OCI-LY7 (cell line): ENCODE data around the gene IDUA. TPM values are rescaled to one million over a fixed set of nuclear protein-coding genes. Genes with fewer than 3 reads are reported as not detected.

Experiments
- BruUV-seq: library from RNA; stranded (reverse); fragments of 400-500 nt; replicated peaks from 2 replicates; lab custom pipeline; 2021; lab: Mats Ljungman, UMichigan
- CTCF ChIA-PET: fragments of 300-600 bp; sonication (Branson Sonifier 250); formaldehyde crosslinking; loops from one replicate; lab custom pipeline; 2022; ENCODE audit warnings: antibody characterized with exemption; ENCODE audit not compliant: unreplicated experiment; lab: Charles Lee
- POLR2A ChIA-PET: fragments of 300-600 bp; sonication (Branson Sonifier 250); formaldehyde crosslinking; loops from one replicate; lab custom pipeline; 2022; ENCODE audit warnings: antibody characterized with exemption; lab: Charles Lee
- DNase-seq: peaks from one replicate; pipeline ENCODE4 v3.0.0-alpha.2; 2015; ENCODE audit warnings: low spot score
- H2AFZ ChIP-seq: fragments of 200-600 bp; sonication (generic), shearing (Covaris generic); 2 replicates; pipeline ENCODE4 v1.6.1; 2014; ENCODE audit warnings: mild to moderate bottlenecking, antibody characterized with exemption, low read length, moderate library complexity
- H3K27ac ChIP-seq: fragments of 200-600 bp; sonication (generic); 2 replicates; pipeline ENCODE4 v1.5.1; 2014; ENCODE audit warnings: mixed run types, low read depth, mild to moderate bottlenecking, moderate library complexity, low read length, inconsistent platforms; ENCODE audit not compliant: poor library complexity, severe bottlenecking
- H3K36me3 ChIP-seq: fragments of 200-600 bp; sonication (generic); 2 replicates; pipeline ENCODE4 v1.6.1; 2014; ENCODE audit warnings: mild to moderate bottlenecking, antibody characterized with exemption, low read length, moderate library complexity, mixed read lengths; ENCODE audit not compliant: insufficient read depth
- H3K4me1 ChIP-seq: fragments of 200-600 bp; sonication (generic); 2 replicates; pipeline ENCODE4 v1.5.1; 2014; ENCODE audit warnings: mild to moderate bottlenecking, low read length; ENCODE audit not compliant: insufficient read depth, poor library complexity, severe bottlenecking
- H3K4me2 ChIP-seq: fragments of 200-600 bp; sonication (generic); 2 replicates; pipeline ENCODE4 v1.6.1; 2014; ENCODE audit warnings: mild to moderate bottlenecking, low read length
- H3K4me3 ChIP-seq: fragments of 200-600 bp; sonication (generic); 2 replicates; pipeline ENCODE4 v1.5.1; 2014; ENCODE audit warnings: mild to moderate bottlenecking, low read depth, low read length; ENCODE audit not compliant: poor library complexity, severe bottlenecking
- H3K79me2 ChIP-seq: fragments of 200-600 bp; sonication (generic); 2 replicates; pipeline ENCODE4 v1.6.1; 2016; ENCODE audit warnings: low read depth, mild to moderate bottlenecking, low read length, moderate library complexity, mixed read lengths; ENCODE audit not compliant: insufficient read depth
- H3K9me2 ChIP-seq: fragments of 200-600 bp; sonication (generic); 2 replicates; pipeline ENCODE4 v1.6.1; 2016; ENCODE audit warnings: mild to moderate bottlenecking, low read length, mixed read lengths; ENCODE audit not compliant: insufficient read depth
- H3K9me3 ChIP-seq: fragments of 200-600 bp; sonication (generic); 2 replicates; pipeline ENCODE4 v1.6.1; 2014; ENCODE audit warnings: mild to moderate bottlenecking, mixed run types, low read length, mixed read lengths
- H4K20me1 ChIP-seq: fragments of 200-600 bp; sonication (generic); 2 replicates; pipeline ENCODE4 v1.6.1; 2014; ENCODE audit warnings: mild to moderate bottlenecking, antibody characterized with exemption, low read length, moderate library complexity, mixed read lengths; ENCODE audit not compliant: insufficient read depth
- CTCF ChIP-seq: fragments of 200-600 bp; sonication (generic); conservative IDR thresholded peaks from 2 replicates; pipeline ENCODE4 v1.5.1; 2014; ENCODE audit warnings: mild to moderate bottlenecking, antibody characterized with exemption, low read length, moderate library complexity, mixed read lengths
- EZH2phosphoT487 ChIP-seq: fragments of 200-600 bp; sonication (generic); IDR thresholded peaks from 2 replicates; pipeline ENCODE4 v1.6.1; 2018; ENCODE audit warnings: low read depth, borderline replicate concordance, mild to moderate bottlenecking, mixed run types, antibody characterized with exemption, low read length, moderate library complexity, mixed read lengths
- intact Hi-C: fragments of 100-400 bp; cut with micrococcal nuclease; formaldehyde crosslinking; loops from one replicate; pipeline ENCODE4 v1.10.0; 2022; ENCODE audit not compliant: unreplicated experiment
- total RNA-seq, 2 experiments: library from RNA; depleted of rRNA in 1 of 2; stranded (reverse); fragments of >200 nt in 1 of 2; shearing (Covaris generic) in 1 of 2; gene quantifications; 2 replicates each; pipeline ENCODE4 v1.2.3, GENCODE V29; 2014 to 2022

Gene IDUA
- total RNA-seq, 2 experiments from 2014 or later = 12.3 to 15.7 TPM

GRCh38 chr4:1033840-1034551 is 47.2 kb downstream of the IDUA start:
- DNase-seq = no peak
- Histone ChIP-seq H3K4me3 (no peak overlapping the region), H3K9me3 (no peaks in the 10 kb centered on the region), H3K36me3 (no peaks in the 10 kb centered on the region), H3K9me2 (no peaks in the 10 kb centered on the region), H4K20me1 (no peaks in the 10 kb centered on the region), H3K79me2 (no peaks in the 10 kb centered on the region), H3K4me2 (no peak overlapping the region), H2AFZ (no peak overlapping the region), H3K4me1 (no peaks in the 10 kb centered on the region), H3K27ac (no peak overlapping the region)
- CTCF ChIA-PET = no interaction called here
- TF ChIP-seq EZH2phosphoT487 (no peak), CTCF (no peak)
- BruUV-seq = no TSS peak
- intact Hi-C loops = no loop called here
- POLR2A ChIA-PET = interaction anchor here (0.7 kb wide), 1 partner anchor 124 kb away, joined by 3 read pairs; no protein-coding TSS in a partner anchor

- no peak overlapping the region for H3K4me3 ChIP-seq
- no peaks in the 10 kb centered on the region for H3K36me3 ChIP-seq
- H3K9me2 ChIP-seq = no peaks in the 10 kb centered on the region
- H3K79me2 ChIP-seq = no peaks in the 10 kb centered on the region
- TF ChIP-seq CTCF = no peak
- no peak overlapping the region for H3K4me2 ChIP-seq
- H2AFZ ChIP-seq = no peak overlapping the region
- no peak for DNase-seq
- H3K27ac ChIP-seq = no peak overlapping the region
- H3K4me1 ChIP-seq = no peaks in the 10 kb centered on the region
- H4K20me1 ChIP-seq = no peaks in the 10 kb centered on the region
- ChIA-PET POLR2A (no interaction called here), CTCF (no interaction called here)
- intact Hi-C loops = no loop called here
- no TSS peak for BruUV-seq
- H3K9me3 ChIP-seq = no peaks in the 10 kb centered on the region
Measured at GRCh38 chr4:1035510-1035909, 48.7 kb downstream of the IDUA start.

- no peak for TF ChIP-seq CTCF
- no peak for TF ChIP-seq EZH2phosphoT487
- no peak for DNase-seq
- no peaks in the 10 kb centered on the region for H3K79me2 ChIP-seq
- H3K9me2 ChIP-seq = no peaks in the 10 kb centered on the region
- CTCF ChIA-PET = no interaction called here
- no peak overlapping the region for H3K4me2 ChIP-seq
- BruUV-seq = no TSS peak
- intact Hi-C loops = no loop called here
- H3K4me3 ChIP-seq = no peak overlapping the region
- POLR2A ChIA-PET = no interaction called here
- H4K20me1 ChIP-seq = no peaks in the 10 kb centered on the region
- H3K27ac ChIP-seq = no peak overlapping the region
- H3K36me3 ChIP-seq = no peaks in the 10 kb centered on the region
- H3K4me1 ChIP-seq = no peaks in the 10 kb centered on the region
- no peak overlapping the region for H2AFZ ChIP-seq
- no peaks in the 10 kb centered on the region for H3K9me3 ChIP-seq
Measured at GRCh38 chr4:1036095-1036494, 49.3 kb downstream of the IDUA start.
